Upper lobe of left lung (tissue), 6 donors: ENCODE measurements around the gene CRK. TPM values are rescaled to one million over a fixed set of nuclear protein-coding genes. Genes with fewer than 3 reads are reported as not detected.
A peak's percentile ranks its signal among the peaks of the same experiment; 100 is the strongest.

ENCODE experiments used
- ATAC-seq, 2 donors: fragments of 200-7000 bp; cut with Tn5 transposase; one replicate each; pipeline ENCODE4 v1.9.1; 2022; ENCODE audit warnings: mild to moderate bottlenecking in 2 of 2, moderate library complexity in 2 of 2; ENCODE audit not compliant: low FRiP score in 2 of 2
- DNase-seq, 2 donors: peaks; one replicate each; pipeline ENCODE4 v3.0.0-alpha.2; 2019 to 2020
- H3K27ac ChIP-seq, 4 donors: fragments of 200-600 bp; sonication (generic); one replicate each; pipeline ENCODE4 v1.5.1; 2016 to 2019
- H3K27me3 ChIP-seq, 4 donors: fragments of 200-600 bp; sonication (generic); one replicate each; pipeline ENCODE4 v1.5.1; 2017 to 2019
- H3K36me3 ChIP-seq, 4 donors: fragments of 200-600 bp; sonication (generic); one replicate each; pipeline ENCODE4 v1.5.1; 2016 to 2019
- H3K4me1 ChIP-seq, 4 donors: fragments of 200-600 bp; sonication (generic); one replicate each; pipeline ENCODE4 v1.5.1; 2018 to 2019
- H3K4me3 ChIP-seq, 4 donors: fragments of 200-600 bp; sonication (generic); one replicate each; pipeline ENCODE4 v1.5.1; 2017 to 2019; ENCODE audit warnings: mild to moderate bottlenecking in 2 of 4, moderate library complexity in 1 of 4
- H3K9me3 ChIP-seq, 4 donors: fragments of 200-600 bp; sonication (generic); one replicate each; pipeline ENCODE4 v1.5.1; 2018 to 2019
- CTCF ChIP-seq, 6 experiments: fragments of 450-650 bp in 4 of 6; fragments of 200-600 bp in 2 of 6; sonication (generic) in 2 of 6; IDR thresholded peaks; one replicate each; pipeline ENCODE4 v1.5.1; 2016 to 2019; ENCODE audit warnings: antibody characterized with exemption in 6 of 6
- EP300 ChIP-seq, 4 donors: sonication (generic); formaldehyde crosslinking; IDR thresholded peaks; one replicate each; pipeline ENCODE4 v1.5.1; 2017; ENCODE audit warnings: antibody characterized with exemption in 4 of 4, control low read depth in 2 of 4
- POLR2A ChIP-seq, 4 donors: fragments of 450-650 bp; IDR thresholded peaks; one replicate each; pipeline ENCODE4 v1.5.1; 2016 to 2017; ENCODE audit warnings: antibody characterized with exemption in 4 of 4, mild to moderate bottlenecking in 2 of 4
- POLR2AphosphoS5 ChIP-seq, 2 donors: sonication (generic); formaldehyde crosslinking; IDR thresholded peaks; one replicate each; pipeline ENCODE4 v1.5.1; 2017; ENCODE audit warnings: antibody characterized with exemption in 2 of 2
- WGBS, 2 donors: methylation state at CpG; one replicate each; pipeline ENCODE4 v1.1.5; 2017 to 2018; 5-methylcytosine and 5-hydroxymethylcytosine counted together
- total RNA-seq, 6 donors: library from RNA; depleted of rRNA in 4 of 6; stranded (reverse); fragments of >200 nt in 4 of 6; gene quantifications; one replicate each; pipeline versions ENCODE4 v1.1.0 to v1.2.1, GENCODE V29; 2016 to 2021
- donor health status: DM: no; HTN: no; CAD: no; lungs with moderate emphysema.
- donor health status: DM: no; HTN: yes; CAD: no; lungs with severe emphysema.

CRK gene
- total RNA-seq, 6 donors from 2014 or later, result 37.7 to 121 (median 65.8) TPM

GRCh38 chr17:1498869-1499268 lies 42.8 kb upstream of the CRK start:
- no peak for ATAC-seq
- DNase-seq, result no peak
- H3K36me3 ChIP-seq, result peaks cover 9 to 69% (median 41%) of the 10 kb centered on the region in 4 donors
- no peaks in the 10 kb centered on the region for H3K9me3 ChIP-seq
- TF ChIP-seq CTCF (IDR thresholded peaks at IDR 0.05) (no peak), POLR2AphosphoS5 (IDR thresholded peaks at IDR 0.05) (no peak), POLR2A (IDR thresholded peaks at IDR 0.05) (no peak)
- peaks cover 15 to 25% (median 23%) of the 10 kb centered on the region in 4 donors for H3K4me1 ChIP-seq
- 77 to 80% methylated on average over 9 of the region's 9 CpGs for WGBS, 2 donors
- peak overlapping the region in 1 of 4 donors; percentile 30 for H3K27ac ChIP-seq
- H3K27me3 ChIP-seq, result no peaks in the 10 kb centered on the region
- H3K4me3 ChIP-seq, result no peak overlapping the region

GRCh38 chr17:1498233-1498632 lies 42.2 kb upstream of the CRK start:
- Histone ChIP-seq H3K4me3 (no peak overlapping the region), H3K27ac (peak overlapping the region in 1 of 4 donors; percentile 30), H3K36me3 (peaks cover 9 to 63% (median 38%) of the 10 kb centered on the region in 4 donors), H3K27me3 (no peaks in the 10 kb centered on the region), H3K4me1 (peaks cover 21 to 31% (median 29%) of the 10 kb centered on the region in 4 donors), H3K9me3 (no peaks in the 10 kb centered on the region)
- WGBS, 2 donors, result 73 to 89% methylated on average over 2 of the region's 2 CpGs
- ATAC-seq (no peak), DNase-seq (no peak)
- TF ChIP-seq CTCF (IDR thresholded peaks at IDR 0.05), result no peak
- no peak for TF ChIP-seq EP300 (IDR thresholded peaks at IDR 0.05)
- no peak for TF ChIP-seq POLR2AphosphoS5 (IDR thresholded peaks at IDR 0.05)
- TF ChIP-seq POLR2A (IDR thresholded peaks at IDR 0.05), result no peak

GRCh38 chr17:1497831-1498230 lies 41.8 kb upstream of the CRK start:
- peaks cover 9 to 63% (median 38%) of the 10 kb centered on the region in 4 donors for H3K36me3 ChIP-seq

GRCh38 chr17:1496869-1497268 lies 40.8 kb upstream of the CRK start:
- Histone ChIP-seq H3K4me1 (peaks cover 35 to 45% (median 41%) of the 10 kb centered on the region in 4 donors), H3K27ac (peak overlapping the region in 3 of 4 donors; percentile 2 to 94 (median 91)), H3K9me3 (no peaks in the 10 kb centered on the region), H3K27me3 (no peaks in the 10 kb centered on the region), H3K4me3 (no peak overlapping the region), H3K36me3 (peaks cover 9 to 57% (median 36%) of the 10 kb centered on the region in 4 donors)
- DNase-seq, result no peak
- 94 to 95% methylated on average over 14 of the region's 14 CpGs for WGBS, 2 donors
- ATAC-seq, result no peak
- TF ChIP-seq EP300 (IDR thresholded peaks at IDR 0.05), result no peak
- TF ChIP-seq POLR2A (IDR thresholded peaks at IDR 0.05), result no peak
- no peak for TF ChIP-seq CTCF (IDR thresholded peaks at IDR 0.05)
- no peak for TF ChIP-seq POLR2AphosphoS5 (IDR thresholded peaks at IDR 0.05)

More at GRCh38 chr17:1497831-1498230, 41.8 kb upstream of the CRK start:
- H3K4me3 ChIP-seq, result no peak overlapping the region
- peak overlapping the region in 2 of 4 donors; percentile 7 to 94 for H3K27ac ChIP-seq
- 92 to 96% methylated on average over 14 to 15 of the region's 15 CpGs for WGBS, 2 donors
- TF ChIP-seq POLR2A (IDR thresholded peaks at IDR 0.05) (no peak), POLR2AphosphoS5 (IDR thresholded peaks at IDR 0.05) (no peak), CTCF (IDR thresholded peaks at IDR 0.05) (no peak), EP300 (IDR thresholded peaks at IDR 0.05) (no peak)
- H3K9me3 ChIP-seq, result no peaks in the 10 kb centered on the region
- ATAC-seq (no peak), DNase-seq (no peak)
- peaks cover 25 to 35% (median 33%) of the 10 kb centered on the region in 4 donors for H3K4me1 ChIP-seq
- H3K27me3 ChIP-seq, result no peaks in the 10 kb centered on the region
